CD4-positive, alpha-beta T cell treated with Interleukin-17A for 4 hours (primary cell): ENCODE measurements around the gene DKK3.
A peak's percentile ranks its signal among the peaks of the same experiment; 100 is the strongest.
"Not testable (repeated sequence)": the region's sequence is repeated elsewhere in the genome, so short reads cannot be mapped to it uniquely, and the experiment has no call there.

Source experiments
- DNase-seq: peaks from one replicate; pipeline ENCODE4 v3.0.0-alpha.2; 2020; ENCODE audit warnings: mixed read lengths

The DKK3 gene

DNA sequence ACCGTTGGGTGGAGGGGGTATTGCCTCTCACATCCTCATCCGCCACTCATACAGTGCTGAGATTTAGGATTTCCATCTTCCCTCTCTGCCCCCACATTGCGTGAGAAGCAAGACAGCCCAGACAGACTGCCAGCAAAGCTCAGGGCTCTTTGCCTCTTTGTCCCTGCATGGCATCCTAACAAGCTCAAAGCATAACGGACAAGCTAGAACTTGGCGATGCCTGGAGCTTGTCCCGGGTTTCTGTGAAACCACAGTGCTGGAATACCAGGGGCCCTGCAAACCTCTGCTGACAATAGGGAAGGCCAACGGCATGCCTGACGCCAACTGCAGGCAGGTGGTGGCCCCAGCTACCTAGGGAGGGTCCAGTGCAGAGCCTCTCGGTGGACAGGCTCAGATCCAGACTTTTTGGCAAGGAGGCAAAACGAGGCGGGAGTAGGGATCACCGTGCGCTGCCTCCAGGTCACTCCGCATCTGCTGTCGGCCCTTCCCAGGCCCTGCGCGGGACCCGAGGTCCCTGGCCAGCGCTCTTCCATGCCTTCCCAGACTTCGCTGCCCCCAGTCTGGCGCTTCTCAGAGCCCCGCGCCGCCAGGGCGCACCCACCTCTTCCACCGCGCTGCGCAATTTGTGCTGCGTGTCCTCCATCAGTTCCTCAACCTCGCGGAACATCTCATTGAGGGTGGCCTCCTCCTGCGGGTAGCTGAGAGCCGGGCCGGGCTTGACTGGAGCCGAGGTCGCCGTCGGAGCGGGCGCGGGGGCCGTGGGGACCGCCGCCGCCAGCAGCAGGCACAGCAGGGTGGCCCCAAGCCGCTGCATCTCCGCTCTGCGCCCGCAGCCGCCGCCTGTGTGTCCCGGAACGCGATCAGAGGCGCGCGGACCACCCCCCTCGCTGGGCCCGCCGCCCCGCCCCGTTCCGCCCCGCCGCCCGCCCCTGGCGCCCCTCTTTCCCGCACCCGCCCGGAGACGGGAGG, at the start of gene DKK3:
Gene DKK3, minus strand, starts transcription at position 858 of the 969 bp plus-strand sequence. Its CDS starts 44 bp downstream, at position 814.
- DNase-seq, result peak; percentile 8

DNA sequence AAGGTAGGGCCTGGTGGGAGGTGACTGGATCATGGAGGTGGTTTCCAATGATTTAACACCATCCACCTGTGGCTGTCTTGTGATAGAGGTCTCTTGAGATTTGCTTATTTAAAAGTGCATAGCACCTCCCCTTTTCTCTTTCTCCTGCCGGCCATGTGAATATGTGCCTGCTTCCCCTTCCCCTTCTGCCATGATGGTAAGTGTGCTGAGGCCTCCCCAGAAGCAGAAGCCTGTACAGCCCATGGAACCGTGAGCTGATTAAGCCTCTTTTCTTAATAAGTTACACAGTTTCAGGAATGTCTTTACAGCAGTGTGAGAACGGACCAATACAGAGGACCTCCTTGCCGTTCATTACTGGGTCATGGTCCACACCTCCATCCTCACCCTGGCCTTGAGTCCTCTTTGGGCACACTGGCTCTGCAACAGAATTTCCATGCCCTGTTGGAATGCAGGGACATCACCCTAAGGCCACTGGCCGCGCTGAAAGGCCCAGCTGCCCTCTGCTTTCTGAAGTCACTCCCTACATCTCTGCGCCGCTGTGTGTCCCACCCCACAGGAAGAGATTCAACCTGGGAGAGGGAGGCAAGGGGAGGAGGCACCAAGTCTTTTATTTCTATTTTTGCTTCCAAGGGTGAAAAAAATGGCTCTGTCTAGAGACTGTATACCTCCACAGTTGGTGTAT, 49.0 kb upstream of the DKK3 start:
- no peak for DNase-seq

DNA sequence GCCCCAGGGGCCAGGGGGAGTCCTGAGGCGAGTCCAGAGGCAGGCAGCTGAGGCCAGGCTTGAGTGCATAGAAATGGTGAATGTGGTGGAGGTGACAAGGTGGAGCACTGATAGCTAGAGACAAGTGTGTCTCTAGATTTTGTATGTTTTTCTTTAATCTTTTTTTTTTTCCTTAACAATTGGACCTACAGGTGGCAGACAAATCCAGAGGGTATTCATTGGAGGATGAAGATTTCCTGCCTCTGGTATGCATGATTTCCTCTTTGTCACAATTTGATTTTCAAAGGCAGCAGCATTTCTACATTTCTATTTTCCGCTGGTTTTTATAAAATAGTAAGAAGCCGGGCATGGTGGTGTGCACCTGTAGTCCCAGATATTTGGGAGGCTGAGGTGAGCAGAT, 47.7 kb upstream of the DKK3 start:
- no peak for DNase-seq

DNA sequence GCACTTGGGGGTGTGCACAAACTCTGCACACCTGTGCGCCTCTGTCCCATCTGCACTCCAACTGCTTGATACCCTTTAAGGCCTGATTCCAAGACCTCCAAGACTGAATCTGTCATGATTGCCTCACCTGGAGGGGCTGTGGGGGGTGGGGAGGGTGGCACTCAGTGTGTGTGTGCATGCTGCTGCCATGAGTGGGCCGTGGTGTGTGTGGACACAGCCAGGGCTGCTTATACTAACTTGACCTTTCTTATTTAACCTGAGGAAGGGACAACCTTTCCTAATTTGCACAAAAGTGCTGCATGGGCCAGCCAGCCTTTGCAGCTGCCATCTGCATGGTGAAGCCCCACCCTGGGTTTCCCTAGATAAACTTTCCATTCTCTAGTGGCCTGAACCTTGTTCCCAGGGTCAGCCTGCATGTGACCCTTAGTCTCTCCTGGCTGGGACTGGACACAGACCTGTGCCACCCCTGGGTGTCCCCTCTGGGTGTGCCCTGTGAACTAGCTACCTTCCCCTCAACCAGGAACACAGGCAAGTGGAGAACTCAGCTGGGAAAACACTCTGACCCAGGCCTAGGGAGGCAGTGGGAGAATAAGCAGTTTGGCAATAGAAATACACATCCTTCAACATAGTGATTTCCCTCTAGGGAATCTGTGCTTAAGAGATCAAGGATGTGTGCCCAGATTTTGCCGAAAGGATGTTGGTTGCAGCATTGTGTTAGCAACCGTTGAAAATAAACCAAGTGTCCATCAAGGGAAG, 45.4 kb upstream of the DKK3 start:
- no peak for DNase-seq

DNA sequence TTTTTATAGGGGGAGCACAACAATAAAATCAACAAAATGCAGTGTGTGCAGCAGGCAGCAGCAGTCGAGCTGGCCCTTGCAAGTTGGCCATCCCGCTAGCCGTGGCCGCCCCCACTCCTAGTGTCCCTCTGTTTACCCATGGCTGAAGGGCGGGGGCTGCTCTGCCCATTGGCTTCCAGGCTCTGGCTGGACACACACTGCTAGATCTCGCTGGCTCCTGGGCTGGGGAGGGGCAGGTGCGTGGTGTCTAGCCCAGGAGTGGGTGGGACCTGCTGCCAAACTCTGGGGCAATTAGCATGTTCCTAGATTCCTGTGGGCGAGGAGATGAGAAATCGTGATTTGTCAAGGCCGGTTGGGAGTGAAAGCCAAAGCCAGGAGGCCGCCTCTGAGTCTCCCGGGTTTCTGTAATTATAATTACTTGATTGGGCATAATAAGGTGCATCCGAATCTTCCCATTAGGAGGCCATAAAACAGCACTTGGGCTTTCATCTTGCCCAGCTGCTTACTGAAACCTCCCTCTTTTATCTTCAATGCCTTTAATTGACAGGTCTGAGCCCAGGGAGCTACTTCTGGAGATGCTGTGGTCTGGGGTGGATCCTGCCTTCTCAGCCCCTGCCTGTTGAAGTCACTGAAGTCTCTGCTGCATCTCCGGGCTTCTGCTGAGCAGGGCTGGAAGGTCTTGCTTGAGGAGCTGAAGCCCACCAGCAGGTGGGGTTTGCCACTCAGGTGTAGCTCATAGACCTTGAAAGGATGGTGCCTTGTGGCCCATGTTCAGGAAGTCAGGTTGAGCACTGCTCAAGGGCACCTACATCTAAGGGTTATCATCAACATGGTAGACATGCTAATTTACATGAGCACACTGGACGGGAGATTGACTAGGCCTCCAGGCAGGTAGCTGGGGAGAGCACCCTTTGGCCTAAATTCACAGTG, 44.5 kb upstream of the DKK3 start:
- DNase-seq, result peak; percentile 15

DNA sequence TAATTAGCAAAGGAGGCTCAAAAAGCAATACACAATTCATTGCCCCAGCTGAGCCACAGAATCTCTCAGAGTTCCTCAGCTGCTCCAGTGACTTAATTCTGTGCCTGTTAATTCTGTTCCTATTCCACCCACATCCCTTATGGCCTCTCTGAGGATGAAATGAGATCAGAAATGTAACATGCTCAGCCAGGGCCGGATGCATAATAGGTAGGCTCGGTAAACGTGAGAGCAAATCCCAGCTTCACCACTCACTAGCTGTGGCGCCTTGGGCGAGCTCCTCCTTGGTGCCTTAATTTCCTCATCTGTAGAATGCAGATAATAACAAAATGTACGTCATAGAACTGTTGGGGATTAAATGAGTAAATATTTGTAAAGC, 42.8 kb upstream of the DKK3 start:
- no peak for DNase-seq

DNA sequence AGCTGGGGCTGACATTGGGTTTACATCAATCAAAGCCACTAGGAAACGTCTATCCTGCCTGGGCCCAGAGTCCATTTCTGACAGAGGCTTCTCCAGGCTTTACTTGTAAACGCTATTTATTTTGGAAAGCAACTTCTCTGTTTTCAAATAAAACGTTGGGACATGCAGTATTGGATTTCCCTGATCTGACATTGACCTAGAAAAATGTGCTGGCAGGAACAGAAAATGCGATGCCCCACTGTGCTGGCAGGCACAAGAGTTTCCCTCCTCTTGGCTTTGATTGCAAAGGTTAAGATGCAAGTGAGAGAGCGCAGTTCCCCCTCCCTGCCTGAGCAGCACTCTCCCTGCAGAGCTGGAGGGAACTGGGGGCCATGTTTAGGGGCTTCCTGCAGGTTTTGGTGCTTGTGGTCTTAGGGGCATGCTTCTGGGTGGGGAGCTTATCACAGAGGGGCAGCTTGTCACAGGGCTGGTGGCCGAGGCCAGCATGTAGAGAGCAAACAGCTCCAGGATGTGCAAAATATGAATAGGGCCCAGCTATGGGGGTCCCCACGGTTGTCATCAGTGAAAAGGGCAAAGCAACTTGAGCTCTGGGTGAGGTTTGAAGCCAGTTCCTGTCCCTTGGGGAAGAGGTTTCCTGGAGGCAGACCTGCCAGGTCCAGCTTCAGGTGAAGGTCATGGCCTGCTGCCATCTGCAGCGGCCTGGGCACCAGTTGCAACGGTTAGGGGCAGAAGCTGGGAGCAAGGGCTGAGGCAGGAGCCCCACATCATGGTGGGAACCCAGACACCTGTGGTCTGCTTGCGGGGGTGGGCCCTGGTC, 42.3 kb upstream of the DKK3 start:
- DNase-seq, result no peak

DNA sequence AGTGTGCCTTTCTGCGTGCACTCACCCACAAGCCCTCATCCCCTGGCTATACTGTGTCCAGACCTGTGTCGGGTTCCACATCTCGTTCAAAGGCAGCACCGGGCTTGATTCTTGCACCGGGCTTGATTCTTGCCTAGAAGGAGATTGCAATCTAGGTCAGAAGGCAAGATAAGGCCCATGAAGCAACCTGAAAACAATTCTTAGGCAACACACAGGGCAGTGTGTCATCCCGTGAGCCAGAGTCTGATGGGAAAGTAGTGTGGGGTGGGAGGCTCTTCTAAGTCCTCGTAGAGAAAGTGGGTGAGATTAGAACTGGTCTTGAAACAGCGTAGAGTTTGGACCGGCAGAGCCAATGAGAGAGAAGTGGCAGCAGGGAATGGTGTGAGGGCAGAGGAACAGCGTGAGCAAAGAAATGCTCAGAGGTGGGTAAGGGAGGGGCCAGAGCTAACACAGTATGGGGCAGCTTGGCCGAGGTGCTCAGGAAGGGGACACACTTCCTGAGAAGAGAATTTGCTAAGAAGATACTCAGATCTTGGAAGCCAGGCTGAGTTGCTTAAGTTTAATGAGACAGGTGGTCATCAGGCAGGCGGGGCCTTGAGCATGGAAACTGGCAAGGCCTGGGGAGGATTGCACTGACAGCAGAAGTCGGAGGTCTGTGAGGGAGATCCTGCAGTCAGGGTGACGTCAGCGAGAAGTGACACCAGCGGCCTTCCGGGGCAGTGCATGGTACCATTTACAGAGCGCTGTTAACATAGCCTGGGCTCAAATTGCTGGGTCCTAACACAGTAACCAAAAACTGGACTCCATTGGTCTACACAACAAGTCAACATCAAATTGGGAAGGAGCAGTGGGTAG, 40.7 kb upstream of the DKK3 start:
- DNase-seq, result no peak

DNA sequence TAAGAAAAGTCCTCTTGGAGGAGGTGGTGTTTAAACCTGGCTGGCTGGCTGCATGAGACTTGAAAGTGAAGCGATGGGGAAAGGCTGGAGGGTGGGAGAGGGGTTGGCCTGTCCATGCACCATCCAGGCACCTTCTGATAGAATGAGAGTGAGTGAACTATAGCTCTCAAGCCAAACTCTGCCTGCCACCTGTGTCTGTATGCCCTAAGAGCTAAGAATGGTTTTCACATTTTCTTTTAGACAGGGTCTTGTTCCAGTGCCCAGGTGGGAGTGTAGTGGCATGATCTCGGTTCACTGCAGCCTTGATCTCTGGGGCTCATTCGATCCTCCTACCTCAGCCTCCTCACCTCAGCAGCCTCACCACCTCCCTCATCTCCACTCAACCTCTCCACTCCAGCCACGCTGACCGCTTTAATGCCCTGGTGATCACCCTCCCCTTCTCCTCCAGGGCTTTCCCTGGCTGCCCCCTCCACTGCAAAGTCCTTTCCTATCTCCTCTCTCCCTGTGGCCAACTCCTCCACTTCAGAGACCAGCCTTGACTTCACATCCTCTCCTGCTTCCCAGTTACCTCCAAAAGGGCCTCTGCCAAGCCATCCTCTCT, 38.3 kb upstream of the DKK3 start:
- DNase-seq, result no peak

DNA sequence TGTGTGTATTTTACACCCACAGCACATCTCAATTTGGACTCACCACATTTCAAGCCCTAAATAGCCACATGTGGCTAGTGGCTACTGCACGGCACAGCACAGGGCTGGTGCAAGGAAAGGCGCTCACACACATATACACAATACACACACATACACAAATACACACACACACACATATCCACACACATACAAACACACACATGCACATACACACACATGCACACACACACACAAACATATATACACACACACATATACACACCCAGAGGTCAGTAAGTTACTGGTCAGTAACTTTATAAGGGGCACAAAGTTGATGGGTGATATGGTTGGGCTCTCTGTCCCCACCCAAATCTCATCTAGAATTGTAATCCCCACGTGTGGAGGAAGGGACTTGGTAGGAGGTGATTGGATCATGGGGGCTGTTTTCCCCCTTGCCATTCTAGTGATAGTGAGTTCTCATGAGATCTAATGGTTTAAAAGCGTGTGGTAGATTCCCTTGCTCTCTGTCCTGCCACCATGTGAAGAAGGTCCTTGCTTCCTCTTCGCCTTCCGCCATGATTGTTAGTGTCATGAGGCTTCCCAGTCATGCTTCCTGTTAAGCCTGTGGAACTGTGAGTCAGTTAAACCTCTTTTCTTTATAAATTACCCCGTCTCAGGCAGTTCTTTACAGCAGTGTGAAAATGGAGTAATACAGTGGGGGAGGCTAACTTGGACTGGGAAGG, 37.6 kb upstream of the DKK3 start:
- DNase-seq, result no peak

DNA sequence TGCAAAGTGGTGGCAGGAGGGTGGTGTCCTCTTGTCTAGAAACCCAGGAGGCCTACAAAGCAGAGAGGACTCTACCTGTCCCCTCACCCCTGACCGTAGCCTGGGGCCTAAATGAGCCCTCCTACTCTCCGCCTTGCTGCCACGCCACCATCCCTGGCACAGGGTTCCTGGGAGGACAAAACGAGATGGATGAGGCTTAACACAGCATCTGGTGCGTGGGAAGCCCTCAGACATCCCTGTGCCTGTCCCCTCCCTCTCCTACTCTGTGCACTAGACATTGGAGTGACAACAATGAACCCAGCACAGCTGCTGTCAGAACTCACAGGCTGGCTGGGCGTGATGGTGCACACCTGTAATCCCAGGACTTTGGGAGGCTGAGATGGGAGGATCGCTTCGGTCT, 36.4 kb upstream of the DKK3 start:
- no peak for DNase-seq

DNA sequence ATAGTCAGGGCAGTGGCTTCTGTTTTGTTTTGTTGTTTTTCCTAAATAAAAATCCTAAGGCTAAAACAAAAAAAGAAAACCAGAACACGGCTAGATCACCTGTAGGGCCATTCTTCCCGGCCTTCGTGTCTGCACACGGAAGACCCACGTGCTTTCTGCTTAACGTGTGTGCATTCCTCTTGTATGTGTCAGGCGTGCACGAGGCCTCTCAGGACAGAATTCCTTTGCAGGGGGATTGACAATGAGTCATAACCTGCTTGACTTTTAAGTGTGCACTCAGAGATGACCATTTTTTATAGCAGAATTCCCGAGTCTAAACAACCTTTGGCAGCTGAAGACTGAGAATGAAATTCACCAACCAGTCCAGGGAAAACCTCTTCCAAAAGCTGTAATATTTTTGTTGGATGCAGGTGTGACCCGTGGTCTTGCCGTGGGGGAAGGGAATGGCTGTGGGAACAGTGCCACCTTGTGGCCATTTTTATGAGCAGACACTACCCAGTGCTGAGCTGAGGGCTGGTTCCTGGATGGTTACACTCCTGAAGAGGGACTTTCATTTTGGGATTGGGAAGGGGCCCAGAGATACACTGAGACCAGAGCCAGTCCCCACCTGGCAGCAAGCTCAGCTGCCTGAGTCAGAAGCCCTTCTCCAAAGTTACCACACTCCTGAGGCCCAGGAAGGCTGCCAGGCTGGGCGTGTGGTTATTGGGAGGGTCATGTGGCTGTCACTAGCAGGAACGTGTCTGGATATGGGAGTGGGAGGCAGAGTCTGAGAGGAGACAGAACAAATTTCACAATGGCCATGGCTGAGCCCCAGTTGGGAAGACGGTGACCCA, 35.7 kb upstream of the DKK3 start:
- DNase-seq, result peak; percentile 72

DNA sequence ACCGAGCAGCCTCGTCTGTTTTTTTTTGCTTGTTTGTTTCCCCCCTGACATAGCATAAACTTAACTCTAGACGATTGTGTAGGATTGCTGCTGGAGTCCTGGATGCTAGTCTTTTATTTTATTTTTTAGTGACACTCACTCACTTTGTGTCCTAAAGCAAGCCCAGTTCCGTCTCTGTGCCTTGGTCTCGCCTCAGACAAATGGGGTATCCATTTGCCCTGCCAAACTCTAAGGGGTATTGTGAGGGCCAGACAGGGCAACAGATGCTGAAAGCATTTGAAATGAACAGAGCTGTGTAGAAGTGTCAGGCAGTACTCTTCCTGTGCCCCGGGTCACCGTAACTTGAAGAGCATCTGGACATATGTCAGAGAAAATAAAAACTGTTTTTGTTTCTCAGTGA, 34.8 kb upstream of the DKK3 start:
- DNase-seq, result no peak

DNA sequence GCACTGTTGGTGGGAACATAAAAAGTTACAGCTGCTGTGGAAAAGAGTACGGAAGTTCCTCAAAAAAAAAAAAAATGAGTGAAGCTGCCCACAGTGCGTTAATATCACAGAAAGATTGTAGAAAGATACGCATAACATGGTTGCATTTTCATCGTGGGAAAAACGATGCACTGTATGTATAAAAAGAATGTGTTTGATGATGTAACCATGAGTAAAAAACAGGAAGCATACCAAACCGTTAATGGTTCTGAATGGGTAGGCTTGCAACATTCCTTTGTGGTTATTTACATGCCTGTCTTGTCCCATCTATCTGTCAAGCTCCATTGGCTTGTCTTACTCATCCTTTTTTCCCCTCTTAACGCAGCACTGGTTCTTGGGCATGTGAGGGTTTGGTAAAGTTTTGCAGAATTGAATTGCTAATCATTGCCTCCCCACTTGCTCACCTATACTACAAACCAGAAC, 33.8 kb upstream of the DKK3 start:
- no peak for DNase-seq

DNA sequence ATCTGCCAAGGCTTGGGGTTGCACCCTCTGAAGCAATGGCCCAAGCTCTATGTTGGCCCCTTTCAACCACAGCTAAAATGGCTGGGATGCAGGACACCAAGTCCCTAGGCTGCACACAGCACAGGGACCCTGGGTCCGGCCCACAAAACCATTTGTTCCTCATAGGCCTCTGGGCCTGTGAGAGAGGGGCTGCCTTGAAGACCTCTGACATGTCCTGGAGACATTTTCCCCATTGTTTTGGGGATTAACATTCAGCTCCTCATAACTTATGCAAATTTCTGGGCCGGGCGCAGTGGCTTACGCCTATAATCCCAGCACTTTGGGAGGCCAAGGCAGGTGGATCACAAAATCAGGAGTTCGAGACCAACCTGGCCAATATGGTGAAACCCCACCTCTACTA, 32.3 kb upstream of the DKK3 start:
- DNase-seq, result not testable (repeated sequence)

DNA sequence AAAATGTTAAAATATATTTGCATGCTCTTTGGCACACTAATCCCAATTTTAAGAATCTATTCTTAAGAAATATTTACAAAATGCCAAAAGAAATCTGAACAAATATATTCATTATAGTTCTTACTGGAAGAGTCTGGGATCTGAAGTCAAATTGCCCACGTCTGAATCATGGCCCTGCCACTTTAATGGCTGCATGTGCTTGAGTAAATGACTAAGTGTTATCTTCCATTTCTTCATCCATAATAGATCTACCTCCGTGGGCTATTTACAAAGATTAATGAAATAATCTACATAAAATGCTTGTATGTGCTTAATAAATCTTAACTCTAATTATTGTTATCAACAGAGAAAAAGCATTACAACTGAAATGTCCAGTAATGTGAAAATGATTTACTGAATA, 24.5 kb upstream of the DKK3 start:
- no peak for DNase-seq

DNA sequence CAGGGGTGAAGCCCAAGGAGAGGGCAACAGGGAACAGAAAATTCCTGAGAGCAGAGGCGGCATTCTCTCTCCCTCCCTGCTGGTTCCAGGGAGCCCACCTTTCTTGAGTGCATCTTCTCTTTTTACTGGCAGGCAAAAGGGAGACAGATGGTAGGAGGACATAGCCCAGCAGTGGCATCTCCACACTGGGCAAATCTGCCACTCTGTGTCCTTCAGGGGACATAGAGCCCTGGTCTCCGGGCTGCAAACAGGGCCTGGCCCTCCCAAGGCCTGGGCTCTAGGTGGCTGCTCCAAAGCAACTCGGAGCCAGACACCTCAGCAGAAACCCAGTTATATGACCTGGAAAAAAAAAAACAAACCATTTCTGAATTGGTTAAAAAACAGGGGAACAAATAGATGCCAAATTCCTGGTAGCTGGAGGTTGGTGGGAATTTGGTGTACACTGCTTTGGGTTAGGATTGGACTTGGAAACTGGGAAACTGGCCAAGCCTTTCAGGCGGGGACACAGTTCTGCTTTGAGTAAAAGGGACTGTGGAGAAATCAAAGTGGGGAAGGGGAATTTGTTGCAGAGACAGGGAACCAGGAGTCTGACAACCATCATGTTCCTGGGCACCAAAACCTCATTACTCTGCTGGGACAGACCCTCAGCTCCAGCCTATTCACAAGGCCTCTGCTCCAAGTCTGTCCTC, 23.6 kb upstream of the DKK3 start:
- no peak for DNase-seq
